Measurements from ENCODE around the gene CPLX3. TPM values are rescaled to one million over a fixed set of nuclear protein-coding genes. Genes with fewer than 3 reads are reported as not detected.

The CPLX3 gene
- total RNA-seq, 1 experiment from 2014 or later: not detected

GRCh38 chr15:74780523-74781430 is 45.6 kb upstream of the CPLX3 start:
- no peak overlapping the region for H4K91ac ChIP-seq (ENCODE audit: insufficient read length, low read depth, low read length)
- H3K9ac ChIP-seq (ENCODE audit: extremely low read depth, insufficient read length, low read length): no peak overlapping the region
- H3K23me2 ChIP-seq (ENCODE audit: insufficient read length, low read depth, low read length, poor library complexity, severe bottlenecking): peaks cover 11% of the 10 kb centered on the region
- peaks cover 35 to 52% of the 10 kb centered on the region in 2 experiments for H3K4me1 Mint-ChIP-seq
- no peak overlapping the region for H2AK5ac ChIP-seq (ENCODE audit: insufficient read length, low read length)
- H3K18ac ChIP-seq (ENCODE audit: insufficient read length, low read depth, low read length): no peak overlapping the region
- H3K27me3 ChIP-seq (ENCODE audit: insufficient read depth, low read length): peaks cover 4% of the 10 kb centered on the region; the same call in 1 of the 2 replicates
- peaks cover 34% of the 10 kb centered on the region for H3K27me3 Mint-ChIP-seq (ENCODE audit: low read depth)
- no peak overlapping the region for H3K27ac ChIP-seq (ENCODE audit: insufficient read length, low read depth, low read length)
- H2BK15ac ChIP-seq (ENCODE audit: low read depth, low read length): no peak overlapping the region
- H3K79me2 ChIP-seq (ENCODE audit: insufficient read depth, low read length): no peaks in the 10 kb centered on the region
- H3K23ac ChIP-seq (ENCODE audit: insufficient read length, low read depth, low read length): no peak overlapping the region
- no peak overlapping the region for H4K8ac ChIP-seq (replicated peaks; ENCODE audit: insufficient read length, low read depth, low read length)
- H4K5ac ChIP-seq (ENCODE audit: insufficient read length, low read depth, low read length): no peak overlapping the region
- peak overlapping the region; percentile 70 to 85 for H3K4me3 Mint-ChIP-seq
- H2AFZ ChIP-seq (ENCODE audit: low read length): no peak overlapping the region
- H3T11ph ChIP-seq (ENCODE audit: low read length): no peak overlapping the region
- H3K14ac ChIP-seq (ENCODE audit: insufficient read depth, low read length): no peak overlapping the region
- no peaks in the 10 kb centered on the region for H3K79me1 ChIP-seq (ENCODE audit: insufficient read depth, low read depth, low read length, poor library complexity, severe bottlenecking)
- TF ChIP-seq, protein P1, sequence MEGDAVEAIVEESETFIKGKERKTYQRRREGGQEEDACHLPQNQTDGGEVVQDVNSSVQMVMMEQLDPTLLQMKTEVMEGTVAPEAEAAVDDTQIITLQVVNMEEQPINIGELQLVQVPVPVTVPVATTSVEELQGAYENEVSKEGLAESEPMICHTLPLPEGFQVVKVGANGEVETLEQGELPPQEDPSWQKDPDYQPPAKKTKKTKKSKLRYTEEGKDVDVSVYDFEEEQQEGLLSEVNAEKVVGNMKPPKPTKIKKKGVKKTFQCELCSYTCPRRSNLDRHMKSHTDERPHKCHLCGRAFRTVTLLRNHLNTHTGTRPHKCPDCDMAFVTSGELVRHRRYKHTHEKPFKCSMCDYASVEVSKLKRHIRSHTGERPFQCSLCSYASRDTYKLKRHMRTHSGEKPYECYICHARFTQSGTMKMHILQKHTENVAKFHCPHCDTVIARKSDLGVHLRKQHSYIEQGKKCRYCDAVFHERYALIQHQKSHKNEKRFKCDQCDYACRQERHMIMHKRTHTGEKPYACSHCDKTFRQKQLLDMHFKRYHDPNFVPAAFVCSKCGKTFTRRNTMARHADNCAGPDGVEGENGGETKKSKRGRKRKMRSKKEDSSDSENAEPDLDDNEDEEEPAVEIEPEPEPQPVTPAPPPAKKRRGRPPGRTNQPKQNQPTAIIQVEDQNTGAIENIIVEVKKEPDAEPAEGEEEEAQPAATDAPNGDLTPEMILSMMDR (conservative IDR thresholded peaks at IDR 0.05): no peak
- H4K20me1 ChIP-seq (ENCODE audit: control insufficient read depth, insufficient read depth, insufficient read length): no peaks in the 10 kb centered on the region
- no CpG with 5 or more reads among the region's 16 CpGs for WGBS (ENCODE audit: extremely low coverage, insufficient read length, low lambda C conversion rate)
- H3K4me2 ChIP-seq (ENCODE audit: insufficient read depth, insufficient read length, low read length): peak overlapping the region; percentile 91
- H2BK5ac ChIP-seq (ENCODE audit: insufficient read length, low read length): no peak overlapping the region
- no peak overlapping the region for H3K56ac ChIP-seq (ENCODE audit: insufficient read length, low read depth, low read length)
- H3K9me3 ChIP-seq (ENCODE audit: control insufficient read depth, low read depth, low read length): no peaks in the 10 kb centered on the region
- H3K27ac Mint-ChIP-seq: peak overlapping the region in 1 of 3 experiments; percentile 71; a peak in 1 of 7 replicates
- no peak overlapping the region for H2BK20ac ChIP-seq (ENCODE audit: low read depth, low read length, poor library complexity, severe bottlenecking)
- no peaks in the 10 kb centered on the region for H3K4me1 ChIP-seq (ENCODE audit: insufficient read depth, low read length)
- H3K9me3 Mint-ChIP-seq: no peaks in the 10 kb centered on the region
- no peak overlapping the region for H2BK120ac ChIP-seq (ENCODE audit: low read depth, low read length, poor library complexity, severe bottlenecking)
- no peak for DNase-seq
- peaks cover 0 to 5% (median 4%) of the 10 kb centered on the region in 3 experiments; a peak in 3 of 7 replicates for H3K36me3 Mint-ChIP-seq (ENCODE audit: insufficient read depth in 1 of 3, low read depth in 3 of 3)
- no peak overlapping the region for H2BK12ac ChIP-seq (ENCODE audit: insufficient read length, low read depth, low read length)
- H3K4ac ChIP-seq (ENCODE audit: low read depth, low read length): no peak overlapping the region

All from H9 (cell line).